NCI-H2196 (cell line): ENCODE measurements around the gene MYH3.
"Not testable (repeated sequence)": the region's sequence is repeated elsewhere in the genome, so short reads cannot be mapped to it uniquely, and the experiment has no call there.

Experiments
- DNase-seq: peaks from one replicate; lab custom pipeline; 2025; ENCODE audit not compliant: unreplicated experiment; lab: John Stamatoyannopoulos, UW

MYH3 gene

GRCh38 chr17:10657148-10657547 is at the start of gene MYH3:
TSS of gene MYH3 (minus strand) at chr17:10657309. CDS start at chr17:10655064, 2,245 bp downstream.
- DNase-seq = no peak

- DNase-seq = no peak
Observed at GRCh38 chr17:10705727-10706126, 48.6 kb upstream of the MYH3 start.

DNA sequence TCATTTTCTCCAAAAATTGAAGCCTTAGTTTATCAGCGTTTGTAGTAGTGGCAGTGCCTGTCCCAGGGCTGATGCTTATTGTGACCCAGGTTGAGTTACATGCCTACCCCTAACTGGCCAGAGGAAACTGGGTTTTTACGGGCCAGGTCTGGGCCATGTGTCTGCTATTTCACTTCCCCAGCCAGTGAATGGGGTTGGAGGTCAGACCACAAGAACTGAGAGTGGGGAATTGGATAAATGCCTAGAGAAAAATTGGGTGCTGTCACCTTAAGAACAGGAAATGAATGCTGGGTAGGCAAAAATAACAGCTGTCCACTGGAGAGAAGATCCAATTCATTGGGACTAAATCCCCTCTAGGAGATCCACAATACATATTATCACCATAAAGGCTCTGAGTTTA is 45.5 kb upstream of the MYH3 start:
- no peak for DNase-seq

DNA sequence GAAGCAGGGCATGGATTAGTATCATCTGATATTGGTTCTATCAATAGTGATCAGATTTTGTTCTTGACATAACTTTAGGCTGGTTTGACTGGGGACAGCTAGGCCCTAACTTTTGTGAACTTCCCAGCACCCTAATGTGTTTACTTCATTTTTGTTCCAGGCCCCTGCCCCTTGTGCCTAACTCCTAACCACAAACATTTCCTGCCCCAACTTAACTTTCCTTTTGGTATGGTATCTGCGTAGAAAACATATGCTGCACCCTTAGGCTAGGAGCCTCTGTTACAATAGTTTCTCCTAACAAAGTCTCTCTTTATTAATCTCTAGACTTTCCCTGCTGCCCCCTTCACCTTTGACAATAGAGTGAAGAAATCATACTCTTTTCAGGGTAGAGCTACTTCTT is 42.7 kb upstream of the MYH3 start:
- no peak for DNase-seq

GRCh38 chr17:10698096-10698818 is 41.1 kb upstream of the MYH3 start:
- DNase-seq = no peak

DNA sequence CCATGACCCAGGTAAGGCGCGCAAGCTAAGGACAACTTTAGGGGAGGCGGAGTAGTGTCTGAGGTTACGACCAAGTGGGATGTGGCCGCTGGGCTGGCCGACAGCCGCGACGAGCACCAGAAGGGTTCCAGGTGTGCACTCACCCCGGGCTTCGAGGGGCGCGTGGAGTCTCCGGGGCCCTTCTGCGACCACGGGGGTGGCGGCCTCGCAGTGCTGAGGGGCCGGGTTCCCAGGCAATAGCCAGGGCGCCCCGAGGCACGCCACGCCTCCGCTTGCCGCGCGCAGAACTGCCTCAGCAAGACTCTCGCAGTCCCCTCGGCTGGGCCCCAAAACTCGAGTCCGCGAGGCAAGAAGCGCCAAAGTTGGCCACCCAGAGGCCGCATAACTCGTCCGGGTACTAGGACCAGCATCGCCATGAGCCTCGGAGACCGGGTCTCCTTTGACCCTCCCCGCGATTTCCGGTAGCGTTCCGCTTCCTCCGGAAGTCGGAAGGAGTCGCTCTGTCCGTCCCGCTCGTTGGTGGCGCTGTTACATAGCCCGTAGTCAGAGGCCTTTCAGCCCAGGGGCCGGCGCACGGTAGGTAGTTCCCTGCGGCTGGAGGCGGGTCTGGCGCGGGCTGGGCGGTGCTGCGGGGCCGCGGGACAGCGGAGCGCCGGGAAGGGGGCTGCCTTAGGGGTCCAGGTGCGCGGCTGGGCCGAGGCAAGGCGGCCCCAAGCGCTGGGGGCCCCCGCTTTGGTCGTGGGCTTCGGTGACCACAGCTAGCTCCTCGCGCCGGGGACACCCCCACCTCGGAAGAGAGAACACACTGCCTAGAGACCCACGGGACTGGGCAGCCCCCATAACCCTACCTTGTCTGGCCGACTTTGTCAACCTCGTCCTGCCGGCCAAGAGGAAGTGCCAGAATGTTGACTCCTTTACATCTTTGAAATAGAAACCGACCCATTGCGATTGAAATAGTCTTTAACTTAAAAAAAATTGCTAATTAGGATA is 40.3 kb upstream of the MYH3 start, which contains the start of the genes ADPRM and SCO1:
Gene ADPRM (plus strand): TSS at position 503 of the 990 bp plus-strand sequence. CDS start 7,333 bp downstream, outside the sequence.
Gene SCO1 (minus strand): TSS at position 442 of the 990 bp plus-strand sequence. CDS start 26 bp downstream, at position 416.
- DNase-seq = peak; percentile 82

DNA sequence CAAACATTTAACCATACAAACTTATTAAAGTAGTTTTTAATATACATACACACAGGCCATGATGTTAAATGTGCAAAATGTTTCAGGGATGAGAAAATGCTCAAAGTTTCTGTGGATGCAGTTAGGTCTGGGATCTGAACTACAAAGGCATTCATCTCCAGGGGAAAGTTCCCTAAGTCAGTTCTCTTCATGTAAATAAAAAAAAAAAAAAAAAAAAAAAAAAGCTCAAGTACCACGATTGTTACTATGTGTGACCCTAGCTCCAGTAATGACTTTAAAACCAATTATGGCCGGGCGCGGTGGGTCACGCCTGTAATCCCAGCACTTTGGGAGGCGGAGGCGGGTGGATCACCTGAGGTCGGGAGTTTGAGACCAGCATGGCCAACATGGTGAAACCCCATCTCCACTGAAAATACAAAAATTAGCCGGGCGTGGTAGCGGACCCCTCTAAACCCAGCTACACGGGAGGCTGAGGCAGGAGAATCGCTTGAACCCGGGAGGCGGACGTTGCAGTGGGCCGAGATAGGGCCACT is 38.8 kb upstream of the MYH3 start:
- not testable (repeated sequence) for DNase-seq

GRCh38 chr17:10687499-10687898 is 30.4 kb upstream of the MYH3 start:
- no peak for DNase-seq

DNA sequence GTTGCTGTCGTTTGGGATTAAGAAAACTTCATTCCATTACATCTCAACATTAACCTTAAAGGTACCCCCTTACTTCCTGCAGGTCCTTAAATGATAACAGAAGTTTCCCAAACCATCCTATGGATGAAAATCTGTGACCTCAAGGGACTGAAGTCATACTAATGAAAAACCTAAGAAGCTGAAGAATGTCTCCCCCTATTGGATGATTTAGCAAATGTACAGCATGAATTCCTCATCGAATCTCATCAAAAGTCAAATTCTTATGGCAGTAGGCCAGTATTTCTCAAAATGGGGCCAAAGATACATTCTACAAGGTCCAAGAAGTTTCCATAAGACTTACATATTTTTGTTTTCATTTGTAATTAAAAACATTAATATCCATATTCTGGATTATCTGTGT is 26.7 kb upstream of the MYH3 start:
- no peak for DNase-seq

DNA sequence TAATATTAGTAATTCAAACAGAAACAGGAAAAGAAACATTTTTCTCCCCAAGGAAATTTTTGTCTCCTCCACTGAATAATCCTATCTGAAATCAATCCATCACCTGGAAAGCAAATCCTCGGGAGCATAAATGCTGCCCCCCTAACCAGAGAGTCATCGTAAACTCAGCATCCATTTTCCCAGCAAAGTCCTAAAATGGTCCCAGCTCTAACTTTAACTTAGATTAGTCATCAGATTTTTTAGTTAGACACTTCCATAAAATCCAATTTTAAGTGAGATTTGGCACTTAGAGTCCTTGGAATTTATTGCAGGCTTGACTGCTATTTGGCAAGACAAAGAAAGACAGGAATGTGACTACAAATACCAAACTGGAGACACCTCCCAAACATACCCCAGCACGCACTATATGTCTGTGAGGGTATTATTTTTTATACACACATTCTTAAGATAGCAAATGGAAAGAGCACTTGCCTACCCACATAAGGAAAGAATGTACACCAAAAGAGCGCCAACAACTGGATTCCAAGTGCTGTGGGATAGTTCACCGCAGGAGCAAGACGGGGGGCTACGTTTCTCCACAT is 24.8 kb upstream of the MYH3 start:
- DNase-seq = no peak

DNA sequence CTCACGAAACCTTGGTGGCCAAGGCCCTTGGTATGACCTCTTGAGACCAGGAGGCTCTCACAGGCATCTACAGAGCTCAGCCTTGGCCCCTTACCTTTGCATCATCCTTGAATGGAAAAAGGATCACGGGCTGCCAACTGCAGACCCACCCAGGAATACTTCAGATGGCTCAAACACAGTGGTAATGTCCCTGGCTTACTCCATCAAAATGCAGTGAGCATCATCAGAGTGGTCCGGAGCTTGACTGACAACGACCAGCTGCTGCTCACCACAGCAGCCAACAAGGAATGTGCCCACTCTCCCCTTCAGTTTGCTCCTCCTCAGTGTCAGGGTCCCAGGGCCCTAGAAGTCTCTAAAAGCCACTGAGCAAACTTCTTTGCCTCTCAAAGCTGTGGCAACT is 17.6 kb upstream of the MYH3 start:
- DNase-seq = no peak

- no peak for DNase-seq
Observed at GRCh38 chr17:10673312-10673711, 16.2 kb upstream of the MYH3 start.

GRCh38 chr17:10668775-10669174 is 11.7 kb upstream of the MYH3 start:
- DNase-seq = no peak

- DNase-seq = no peak
Observed at GRCh38 chr17:10666906-10667305, 9.8 kb upstream of the MYH3 start.

- no peak for DNase-seq
Observed at GRCh38 chr17:10664571-10664970, 7.5 kb upstream of the MYH3 start.

DNA sequence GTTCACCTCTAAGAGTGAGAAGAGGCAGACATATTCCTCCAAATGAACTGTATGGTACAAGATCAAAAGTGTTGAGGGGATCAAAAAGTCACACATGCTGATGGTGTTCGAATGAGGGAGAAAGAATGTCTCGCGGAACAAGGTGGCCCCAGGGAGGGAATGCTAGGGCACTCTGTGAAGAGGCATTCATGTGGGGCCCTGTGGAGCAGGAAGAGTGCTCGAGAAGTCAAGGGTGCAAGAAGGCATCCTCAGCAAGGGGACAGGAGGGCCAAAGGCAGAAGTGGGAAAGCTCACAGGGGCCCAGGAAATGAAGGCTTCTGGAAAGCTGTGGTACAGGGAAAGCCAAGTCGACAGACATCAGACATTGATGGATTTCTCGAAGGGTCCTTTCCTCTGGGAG is 6.1 kb upstream of the MYH3 start:
- DNase-seq = no peak

- no peak for DNase-seq
Observed at GRCh38 chr17:10661437-10661836, 4.3 kb upstream of the MYH3 start.

DNA sequence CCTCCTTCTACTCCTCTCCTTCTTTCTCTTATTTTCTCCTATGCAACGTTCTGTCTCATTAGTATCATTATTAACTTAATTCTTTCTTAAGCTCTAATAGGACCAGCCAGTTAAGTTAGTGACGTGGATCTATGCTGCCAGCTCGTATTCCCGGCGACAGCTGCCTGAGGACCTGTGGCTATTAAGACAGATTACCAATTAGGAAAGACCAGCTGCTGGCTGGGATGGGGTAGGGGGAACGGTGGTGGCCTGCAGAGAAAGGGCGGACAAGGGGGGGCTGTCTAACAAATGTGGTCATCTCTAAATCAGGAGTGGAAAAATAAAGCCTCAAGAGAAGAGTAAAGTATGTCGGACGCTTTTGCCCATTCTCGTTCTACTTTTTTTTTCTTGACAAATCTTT is 770 bp upstream of the MYH3 start:
- no peak for DNase-seq

DNA sequence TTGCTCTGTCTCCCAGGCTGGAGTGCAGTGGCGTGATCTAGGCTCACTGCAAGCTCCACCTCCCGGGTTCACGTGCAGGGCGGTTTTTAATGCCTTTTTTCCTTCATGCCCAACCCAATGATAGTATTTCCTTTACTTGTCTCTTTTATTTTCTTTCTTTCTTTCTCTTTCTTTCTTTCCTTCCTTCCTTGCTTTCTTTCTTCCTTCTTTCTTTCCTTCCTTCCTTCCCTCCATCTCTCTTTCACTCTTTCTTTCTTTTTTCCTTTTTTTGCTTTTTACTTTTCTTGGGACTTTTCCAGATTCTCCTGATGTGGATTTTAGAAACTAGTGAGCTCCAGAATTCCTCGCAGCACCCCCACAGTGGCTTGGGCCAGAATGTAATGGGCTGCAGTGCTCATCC is 3.1 kb downstream of the MYH3 start:
- no peak for DNase-seq

GRCh38 chr17:10652984-10653659 is 4.0 kb downstream of the MYH3 start:
- DNase-seq = no peak

GRCh38 chr17:10651927-10652326 is 5.2 kb downstream of the MYH3 start:
- DNase-seq = no peak
